K562 (cell line): ENCODE data around the gene LDLRAD1. TPM values are rescaled to one million over a fixed set of nuclear protein-coding genes. Genes with fewer than 3 reads are reported as not detected.

Experiments
- CBX3 ChIP-seq, 2 experiments: IDR thresholded peaks; 1 replicate in 1 of 2; 2 replicates in 1 of 2; pipeline ENCODE4 v1.6.1; 2012; ENCODE audit warnings: inconsistent platforms in 2 of 2, low read length in 2 of 2, borderline replicate concordance in 1 of 2, control low read depth in 1 of 2
- CREB1 ChIP-seq, 2 experiments: sonication (generic) in 1 of 2; formaldehyde crosslinking in 1 of 2; IDR thresholded peaks; 2 replicates each; pipeline versions ENCODE4 v1.6.1 to v1.8.0; 2012 to 2022; ENCODE audit warnings: inconsistent platforms in 1 of 2, mild to moderate bottlenecking in 1 of 2, missing genetic modification reagents in 1 of 2, moderate library complexity in 1 of 2
- GABPA ChIP-seq: fragments of 200-800 bp; sonication (Bioruptor generic); conservative IDR thresholded peaks from 2 replicates; pipeline ENCODE4 v1.6.1; 2016; ENCODE audit warnings: low read depth, missing genetic modification characterization, missing compliant biosample characterization
- HDAC1 ChIP-seq, 2 experiments: fragments of 450-650 bp; IDR thresholded peaks; 2 replicates each; pipeline ENCODE4 v1.6.1; 2016 to 2017; ENCODE audit warnings: inconsistent platforms in 1 of 2, mild to moderate bottlenecking in 1 of 2, moderate library complexity in 1 of 2
- JUN ChIP-seq, 2 experiments: sonication (generic) in 1 of 2; formaldehyde crosslinking in 1 of 2; IDR thresholded peaks; 2 replicates each; pipeline versions ENCODE4 v1.6.1 to v1.8.0; 2012 to 2022; ENCODE audit warnings: borderline replicate concordance in 2 of 2, mild to moderate bottlenecking in 2 of 2, improper control_type of control experiment in 1 of 2, low read depth in 1 of 2, low read length in 1 of 2, missing genetic modification reagents in 1 of 2
- MEF2A ChIP-seq: IDR thresholded peaks from 2 replicates; pipeline ENCODE4 v1.6.1; 2011; ENCODE audit warnings: low read depth, mild to moderate bottlenecking, low read length, moderate library complexity; ENCODE audit not compliant: control insufficient read depth
- MTA1 ChIP-seq: fragments of 450-650 bp; IDR thresholded peaks from 2 replicates; pipeline ENCODE4 v1.6.1; 2017; ENCODE audit warnings: borderline replicate concordance
- MYC ChIP-seq, 2 experiments: fragments of 250-450 bp in 1 of 2; sonication (Bioruptor Pico) in 1 of 2; IDR thresholded peaks; 2 replicates each; pipeline versions ENCODE4 v1.5.1 to v1.6.1; 2012 to 2021; ENCODE audit warnings: low read depth in 2 of 2, borderline replicate concordance in 1 of 2, improper control_type of control experiment in 1 of 2, low read length in 1 of 2, mild to moderate bottlenecking in 1 of 2, moderate library complexity in 1 of 2
- NR2C2 ChIP-seq, 2 experiments: fragments of 200-800 bp in 1 of 2; sonication (Bioruptor generic) in 1 of 2; sonication (generic) in 1 of 2; formaldehyde crosslinking in 1 of 2; IDR thresholded peaks; 2 replicates each; pipeline versions ENCODE4 v1.6.1 to v1.8.0; 2016 to 2022; ENCODE audit warnings: mild to moderate bottlenecking in 1 of 2, missing compliant biosample characterization in 1 of 2, missing genetic modification characterization in 1 of 2, missing genetic modification reagents in 1 of 2
- RBM15 ChIP-seq: fragments of 200-400 bp; formaldehyde crosslinking; IDR thresholded peaks from 2 replicates; pipeline ENCODE4 v1.6.1; 2018; ENCODE audit warnings: mild to moderate bottlenecking, low read length, moderate library complexity; ENCODE audit not compliant: insufficient read depth
- SIN3A ChIP-seq, 2 experiments: fragments of 150-350 bp in 1 of 2; IDR thresholded peaks; 2 replicates each; pipeline ENCODE4 v1.6.1; 2011 to 2016; ENCODE audit warnings: borderline replicate concordance in 2 of 2, low read depth in 2 of 2, low read length in 2 of 2, mild to moderate bottlenecking in 2 of 2, moderate library complexity in 2 of 2; ENCODE audit not compliant: control insufficient read depth in 1 of 2
- TAF15 ChIP-seq: fragments of 200-400 bp; formaldehyde crosslinking; IDR thresholded peaks from 2 replicates; pipeline ENCODE4 v1.6.1; 2017; ENCODE audit warnings: mild to moderate bottlenecking, low read depth, low read length, moderate library complexity
- TRIM24 ChIP-seq, 2 experiments: fragments of 450-650 bp; IDR thresholded peaks; 2 replicates each; pipeline ENCODE4 v1.6.1; 2016
- ZNF780A ChIP-seq: fragments of 250-450 bp; sonication (Bioruptor Pico); IDR thresholded peaks from 2 replicates; pipeline ENCODE4 v1.5.0; 2021; ENCODE audit warnings: mild to moderate bottlenecking
- polyA plus RNA-seq, 8 experiments: library from polyadenylated mRNA; depleted of rRNA in 4 of 8; stranded (reverse) in 5 of 8; unstranded in 3 of 8; fragments of >200 nt; fragmentation: Nextera tagmentation in 2 of 8; fragmentation: Illumina TruSeq in 1 of 8; extraction: Ambion mirVana in 2 of 8; extraction: Trizol in 1 of 8; gene quantifications; 2 replicates each; pipeline versions ENCODE4 v1.2.1 to v1.2.3, GENCODE V29; 2011 to 2014; ENCODE audit warnings: inconsistent platforms in 1 of 8, missing spikeins in 1 of 8
- total RNA-seq, 7 experiments: library from RNA; depleted of rRNA in 6 of 7; stranded (reverse); fragments of >200 nt in 6 of 7; fragmentation: Illumina TruSeq in 2 of 7; extraction: Trizol in 2 of 7; gene quantifications; 2 replicates each; pipeline versions ENCODE4 v1.2.1 to v1.2.3, GENCODE V29; 2011 to 2021; ENCODE audit warnings: low replicate concordance in 1 of 7
- TF ChIP-seq, protein P1 (sequence below): fragments of 250-450 bp; sonication (Bioruptor Pico); IDR thresholded peaks from 2 replicates; pipeline ENCODE4 v1.4.0; 2020; ENCODE audit warnings: mild to moderate bottlenecking, moderate library complexity
- TF ChIP-seq, protein P2 (sequence below): fragments of 250-450 bp; sonication (Bioruptor Pico); IDR thresholded peaks from 2 replicates; pipeline ENCODE4 v1.9.0; 2021; ENCODE audit warnings: mild to moderate bottlenecking
- TF ChIP-seq, protein P3 (sequence below): fragments of 450-650 bp; IDR thresholded peaks from 2 replicates; pipeline ENCODE4 v1.6.1; 2016; ENCODE audit warnings: missing biosample characterization, missing genetic modification characterization
- TF ChIP-seq, protein P4 (sequence below): sonication (generic); formaldehyde crosslinking; IDR thresholded peaks from 2 replicates; pipeline ENCODE4 v1.8.1; 2023; ENCODE audit warnings: mild to moderate bottlenecking, missing genetic modification reagents
- TF ChIP-seq, protein P5 (sequence below): fragments of 200-800 bp; sonication (Bioruptor generic); IDR thresholded peaks from 2 replicates; pipeline ENCODE4 v1.6.1; 2017; ENCODE audit warnings: missing genetic modification characterization, missing compliant biosample characterization

Gene LDLRAD1
- total and polyA plus RNA-seq, 9 of the 15 experiments (the other 6 are each of a cell fraction or from before 2014, with no cell fraction given) = not detected

DNA sequence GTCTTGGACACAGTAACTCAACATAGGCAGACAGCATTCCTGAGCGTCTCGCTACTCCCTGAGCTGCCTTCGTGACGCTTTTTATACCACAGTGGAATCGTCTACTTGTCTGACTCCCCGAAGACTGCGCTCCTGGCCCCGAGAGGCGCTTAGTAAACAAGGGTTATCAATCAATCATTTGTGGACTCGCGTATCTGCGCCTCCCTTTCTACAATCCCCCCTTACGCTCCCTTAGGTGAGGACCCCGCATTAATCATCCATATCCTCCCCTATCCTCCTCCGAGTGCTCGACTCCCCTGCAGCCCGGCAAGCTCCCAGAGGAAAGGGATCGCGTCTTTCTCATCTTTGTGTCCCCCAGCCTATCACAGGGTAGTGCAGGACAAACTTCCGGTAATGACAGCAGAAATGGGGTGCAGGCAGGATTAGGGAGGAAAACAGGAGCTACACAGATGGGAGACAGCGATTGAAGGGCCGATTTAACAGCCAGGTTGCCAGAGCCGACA is 34.5 kb upstream of the LDLRAD1 start (continued):
- TF ChIP-seq NR2C2 (CRISPR knock-in tag; IDR thresholded peaks at IDR 0.05) = peak; percentile 56; the same call in 1 of the 2 replicates
- no peak for TF ChIP-seq NR2C2 (tag; IDR thresholded peaks at IDR 0.05)
- TF ChIP-seq, protein P1, sequence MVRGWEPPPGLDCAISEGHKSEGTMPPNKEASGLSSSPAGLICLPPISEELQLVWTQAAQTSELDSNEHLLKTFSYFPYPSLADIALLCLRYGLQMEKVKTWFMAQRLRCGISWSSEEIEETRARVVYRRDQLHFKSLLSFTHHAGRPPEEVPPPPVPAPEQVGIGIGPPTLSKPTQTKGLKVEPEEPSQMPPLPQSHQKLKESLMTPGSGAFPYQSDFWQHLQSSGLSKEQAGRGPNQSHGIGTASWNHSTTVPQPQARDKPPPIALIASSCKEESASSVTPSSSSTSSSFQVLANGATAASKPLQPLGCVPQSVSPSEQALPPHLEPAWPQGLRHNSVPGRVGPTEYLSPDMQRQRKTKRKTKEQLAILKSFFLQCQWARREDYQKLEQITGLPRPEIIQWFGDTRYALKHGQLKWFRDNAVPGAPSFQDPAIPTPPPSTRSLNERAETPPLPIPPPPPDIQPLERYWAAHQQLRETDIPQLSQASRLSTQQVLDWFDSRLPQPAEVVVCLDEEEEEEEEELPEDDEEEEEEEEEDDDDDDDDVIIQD = no peak
- TF ChIP-seq, protein P2, sequence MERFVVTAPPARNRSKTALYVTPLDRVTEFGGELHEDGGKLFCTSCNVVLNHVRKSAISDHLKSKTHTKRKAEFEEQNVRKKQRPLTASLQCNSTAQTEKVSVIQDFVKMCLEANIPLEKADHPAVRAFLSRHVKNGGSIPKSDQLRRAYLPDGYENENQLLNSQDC (CRISPR knock-in tag) = no peak
- TF ChIP-seq, protein P3, sequence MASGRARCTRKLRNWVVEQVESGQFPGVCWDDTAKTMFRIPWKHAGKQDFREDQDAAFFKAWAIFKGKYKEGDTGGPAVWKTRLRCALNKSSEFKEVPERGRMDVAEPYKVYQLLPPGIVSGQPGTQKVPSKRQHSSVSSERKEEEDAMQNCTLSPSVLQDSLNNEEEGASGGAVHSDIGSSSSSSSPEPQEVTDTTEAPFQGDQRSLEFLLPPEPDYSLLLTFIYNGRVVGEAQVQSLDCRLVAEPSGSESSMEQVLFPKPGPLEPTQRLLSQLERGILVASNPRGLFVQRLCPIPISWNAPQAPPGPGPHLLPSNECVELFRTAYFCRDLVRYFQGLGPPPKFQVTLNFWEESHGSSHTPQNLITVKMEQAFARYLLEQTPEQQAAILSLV = no peak
- no peak for TF ChIP-seq TAF15
- TF ChIP-seq, protein P4, sequence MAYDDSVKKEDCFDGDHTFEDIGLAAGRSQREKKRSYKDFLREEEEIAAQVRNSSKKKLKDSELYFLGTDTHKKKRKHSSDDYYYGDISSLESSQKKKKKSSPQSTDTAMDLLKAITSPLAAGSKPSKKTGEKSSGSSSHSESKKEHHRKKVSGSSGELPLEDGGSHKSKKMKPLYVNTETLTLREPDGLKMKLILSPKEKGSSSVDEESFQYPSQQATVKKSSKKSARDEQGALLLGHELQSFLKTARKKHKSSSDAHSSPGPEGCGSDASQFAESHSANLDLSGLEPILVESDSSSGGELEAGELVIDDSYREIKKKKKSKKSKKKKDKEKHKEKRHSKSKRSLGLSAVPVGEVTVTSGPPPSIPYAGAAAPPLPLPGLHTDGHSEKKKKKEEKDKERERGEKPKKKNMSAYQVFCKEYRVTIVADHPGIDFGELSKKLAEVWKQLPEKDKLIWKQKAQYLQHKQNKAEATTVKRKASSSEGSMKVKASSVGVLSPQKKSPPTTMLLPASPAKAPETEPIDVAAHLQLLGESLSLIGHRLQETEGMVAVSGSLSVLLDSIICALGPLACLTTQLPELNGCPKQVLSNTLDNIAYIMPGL = no peak
- TF ChIP-seq RBM15 = no peak
- TF ChIP-seq CBX3 (IDR thresholded peaks at IDR 0.05; ENCODE audit: borderline replicate concordance in 1 of 2, low read length in 2 of 2) = peak in 1 of 2 experiments; percentile 38; a peak in 1 of 3 replicates
- TF ChIP-seq GABPA (tag) = no peak
- no peak; a peak in 2 of 4 replicates for TF ChIP-seq HDAC1 (IDR thresholded peaks at IDR 0.05)
- TF ChIP-seq MYC (IDR thresholded peaks at IDR 0.05; ENCODE audit: low read depth, low read length) = 0 out of 2 replicates have a peak, but pooled peaks have one; percentile 23
- no peak for TF ChIP-seq MYC (CRISPR knock-in tag; IDR thresholded peaks at IDR 0.05; ENCODE audit: borderline replicate concordance, low read depth)
- TF ChIP-seq MEF2A = no peak
- TF ChIP-seq MTA1 = 0 out of 2 replicates have a peak, but pooled peaks have one; percentile 4
- no peak for TF ChIP-seq CREB1 (IDR thresholded peaks at IDR 0.05)
- no peak for TF ChIP-seq CREB1 (CRISPR knock-in tag; IDR thresholded peaks at IDR 0.05)
- TF ChIP-seq, protein P5, sequence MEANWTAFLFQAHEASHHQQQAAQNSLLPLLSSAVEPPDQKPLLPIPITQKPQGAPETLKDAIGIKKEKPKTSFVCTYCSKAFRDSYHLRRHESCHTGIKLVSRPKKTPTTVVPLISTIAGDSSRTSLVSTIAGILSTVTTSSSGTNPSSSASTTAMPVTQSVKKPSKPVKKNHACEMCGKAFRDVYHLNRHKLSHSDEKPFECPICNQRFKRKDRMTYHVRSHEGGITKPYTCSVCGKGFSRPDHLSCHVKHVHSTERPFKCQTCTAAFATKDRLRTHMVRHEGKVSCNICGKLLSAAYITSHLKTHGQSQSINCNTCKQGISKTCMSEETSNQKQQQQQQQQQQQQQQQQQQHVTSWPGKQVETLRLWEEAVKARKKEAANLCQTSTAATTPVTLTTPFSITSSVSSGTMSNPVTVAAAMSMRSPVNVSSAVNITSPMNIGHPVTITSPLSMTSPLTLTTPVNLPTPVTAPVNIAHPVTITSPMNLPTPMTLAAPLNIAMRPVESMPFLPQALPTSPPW (CRISPR knock-in tag) = no peak
- no peak for TF ChIP-seq ZNF780A
- TF ChIP-seq JUN (IDR thresholded peaks at IDR 0.05; ENCODE audit: borderline replicate concordance, low read depth, low read length) = no peak
- TF ChIP-seq JUN (CRISPR knock-in tag; IDR thresholded peaks at IDR 0.05; ENCODE audit: borderline replicate concordance) = no peak
- TF ChIP-seq SIN3A (IDR thresholded peaks at IDR 0.05; ENCODE audit: borderline replicate concordance in 2 of 2, control insufficient read depth in 1 of 2, low read depth in 2 of 2, low read length in 2 of 2) = peak in 1 of 2 experiments; percentile 30; a peak in 1 of 4 replicates
- TF ChIP-seq TRIM24 (IDR thresholded peaks at IDR 0.05) = no peak
